ENCODE data around the gene MXRA8. TPM values are rescaled to one million over a fixed set of nuclear protein-coding genes. Genes with fewer than 3 reads are reported as not detected.
A peak's percentile ranks its signal among the peaks of the same experiment; 100 is the strongest.
"Not testable (repeated sequence)": the region's sequence is repeated elsewhere in the genome, so short reads cannot be mapped to it uniquely, and the experiment has no call there.

The MXRA8 gene
- total RNA-seq, 2 donors from 2014 or later: 1.6 to 3.0 TPM

- Mint-ChIP-seq H3K36me3 (ENCODE audit: insufficient read depth in 2 of 2) (peaks cover 5 to 9% of the 10 kb centered on the region in 2 donors), H3K9me3 (no peaks in the 10 kb centered on the region), H3K4me3 (no peak overlapping the region), H3K27me3 (ENCODE audit: low read depth) (no peaks in the 10 kb centered on the region), H3K4me1 (ENCODE audit: low read depth) (peaks cover 25% of the 10 kb centered on the region), H3K27ac (no peak overlapping the region)
- no peak for DNase-seq
- no peak for ATAC-seq (replicated peaks in 1 of 2)
These were observed 37.5 kb downstream of the MXRA8 start for GRCh38 chr1:1320666-1321448.

GRCh38 chr1:1319646-1319941, 38.8 kb downstream of the MXRA8 start:
- no peaks in the 10 kb centered on the region for H3K9me3 Mint-ChIP-seq
- ATAC-seq (replicated peaks in 1 of 2) (no peak), DNase-seq (no peak)
- peak overlapping the region; percentile 52 for H3K27ac Mint-ChIP-seq
- no peak overlapping the region for H3K4me3 Mint-ChIP-seq
- no peaks in the 10 kb centered on the region for H3K27me3 Mint-ChIP-seq (ENCODE audit: low read depth)
- peaks cover 5 to 9% of the 10 kb centered on the region in 2 donors for H3K36me3 Mint-ChIP-seq (ENCODE audit: insufficient read depth in 2 of 2)
- peaks cover 19% of the 10 kb centered on the region for H3K4me1 Mint-ChIP-seq (ENCODE audit: low read depth)

- no peak overlapping the region for H3K4me3 Mint-ChIP-seq
- peaks cover 19% of the 10 kb centered on the region for H3K4me1 Mint-ChIP-seq (ENCODE audit: low read depth)
- H3K36me3 Mint-ChIP-seq (ENCODE audit: insufficient read depth in 2 of 2): peaks cover 5 to 9% of the 10 kb centered on the region in 2 donors
- no peaks in the 10 kb centered on the region for H3K27me3 Mint-ChIP-seq (ENCODE audit: low read depth)
- ATAC-seq (replicated peaks in 1 of 2) (peak in 1 of 2 donors; percentile 16), DNase-seq (no peak)
- H3K27ac Mint-ChIP-seq: peak overlapping the region; percentile 52
- H3K9me3 Mint-ChIP-seq: no peaks in the 10 kb centered on the region
These were observed 39.3 kb downstream of the MXRA8 start for GRCh38 chr1:1318777-1319645.

- H3K4me1 Mint-ChIP-seq (ENCODE audit: low read depth): peaks cover 13% of the 10 kb centered on the region
- H3K27ac Mint-ChIP-seq: no peak overlapping the region
- no peak overlapping the region for H3K4me3 Mint-ChIP-seq
- DNase-seq (no peak), ATAC-seq (replicated peaks in 1 of 2) (no peak)
- H3K27me3 Mint-ChIP-seq (ENCODE audit: low read depth): no peaks in the 10 kb centered on the region
- peaks cover 2 to 7% of the 10 kb centered on the region in 2 donors for H3K36me3 Mint-ChIP-seq (ENCODE audit: insufficient read depth in 2 of 2)
- H3K9me3 Mint-ChIP-seq: no peaks in the 10 kb centered on the region
These were observed 40.2 kb downstream of the MXRA8 start for GRCh38 chr1:1318131-1318652.

GRCh38 chr1:1317420-1317819, 40.9 kb downstream of the MXRA8 start:
- no peak for ATAC-seq (replicated peaks in 1 of 2)
- Mint-ChIP-seq H3K36me3 (ENCODE audit: insufficient read depth in 2 of 2) (peaks cover 0 to 7% of the 10 kb centered on the region in 2 donors), H3K27ac (no peak overlapping the region), H3K27me3 (ENCODE audit: low read depth) (no peaks in the 10 kb centered on the region), H3K4me1 (ENCODE audit: low read depth) (peaks cover 5% of the 10 kb centered on the region), H3K9me3 (no peaks in the 10 kb centered on the region), H3K4me3 (no peak overlapping the region)
- no peak for DNase-seq

GRCh38 chr1:1316199-1316598, 42.2 kb downstream of the MXRA8 start:
- H3K4me3 Mint-ChIP-seq; DNase-seq; H3K4me1 Mint-ChIP-seq (ENCODE audit: low read depth); H3K27me3 Mint-ChIP-seq (ENCODE audit: low read depth); H3K27ac Mint-ChIP-seq; H3K36me3 Mint-ChIP-seq (ENCODE audit: insufficient read depth in 2 of 2); ATAC-seq (replicated peaks in 1 of 2); H3K9me3 Mint-ChIP-seq: not testable (repeated sequence)

GRCh38 chr1:1315435-1315954, 42.9 kb downstream of the MXRA8 start:
- Mint-ChIP-seq H3K4me1 (ENCODE audit: low read depth) (no peaks in the 10 kb centered on the region), H3K4me3 (no peak overlapping the region), H3K27me3 (ENCODE audit: low read depth) (no peaks in the 10 kb centered on the region), H3K9me3 (no peaks in the 10 kb centered on the region), H3K36me3 (ENCODE audit: insufficient read depth in 2 of 2) (peaks cover 0 to 7% of the 10 kb centered on the region in 2 donors), H3K27ac (no peak overlapping the region)
- no peak for ATAC-seq (replicated peaks in 1 of 2)
- no peak for DNase-seq

GRCh38 chr1:1314678-1315335, 43.5 kb downstream of the MXRA8 start:
- H3K4me1 Mint-ChIP-seq (ENCODE audit: low read depth): no peaks in the 10 kb centered on the region
- H3K9me3 Mint-ChIP-seq: no peaks in the 10 kb centered on the region
- no peak overlapping the region for H3K4me3 Mint-ChIP-seq
- no peaks in the 10 kb centered on the region for H3K27me3 Mint-ChIP-seq (ENCODE audit: low read depth)
- DNase-seq (no peak), ATAC-seq (replicated peaks in 1 of 2) (no peak)
- peaks cover 0 to 7% of the 10 kb centered on the region in 2 donors for H3K36me3 Mint-ChIP-seq (ENCODE audit: insufficient read depth in 2 of 2)
- no peak overlapping the region for H3K27ac Mint-ChIP-seq

GRCh38 chr1:1314237-1314586, 44.1 kb downstream of the MXRA8 start:
- no peaks in the 10 kb centered on the region for H3K9me3 Mint-ChIP-seq
- H3K27me3 Mint-ChIP-seq (ENCODE audit: low read depth): no peaks in the 10 kb centered on the region
- H3K36me3 Mint-ChIP-seq (ENCODE audit: insufficient read depth in 2 of 2): peaks cover 0 to 4% of the 10 kb centered on the region in 2 donors
- H3K27ac Mint-ChIP-seq: no peak overlapping the region
- ATAC-seq (replicated peaks in 1 of 2) (no peak), DNase-seq (no peak)
- no peaks in the 10 kb centered on the region for H3K4me1 Mint-ChIP-seq (ENCODE audit: low read depth)
- no peak overlapping the region for H3K4me3 Mint-ChIP-seq

- Mint-ChIP-seq H3K27ac (no peak overlapping the region), H3K4me1 (ENCODE audit: low read depth) (no peaks in the 10 kb centered on the region), H3K4me3 (no peak overlapping the region), H3K9me3 (no peaks in the 10 kb centered on the region), H3K36me3 (ENCODE audit: insufficient read depth in 2 of 2) (peaks cover 0 to 1% of the 10 kb centered on the region in 2 donors), H3K27me3 (ENCODE audit: low read depth) (no peaks in the 10 kb centered on the region)
- DNase-seq: no peak
- ATAC-seq (replicated peaks in 1 of 2): no peak
These were observed 44.7 kb downstream of the MXRA8 start for GRCh38 chr1:1313500-1314236.

- Mint-ChIP-seq H3K36me3 (ENCODE audit: insufficient read depth in 2 of 2) (peaks cover 0 to 1% of the 10 kb centered on the region in 2 donors), H3K4me3 (no peak overlapping the region), H3K9me3 (no peaks in the 10 kb centered on the region), H3K27me3 (ENCODE audit: low read depth) (no peaks in the 10 kb centered on the region), H3K27ac (no peak overlapping the region), H3K4me1 (ENCODE audit: low read depth) (no peaks in the 10 kb centered on the region)
- no peak for DNase-seq
- ATAC-seq (replicated peaks in 1 of 2): no peak
These were observed 45.7 kb downstream of the MXRA8 start for GRCh38 chr1:1312450-1313314.
